Measurements from ENCODE around the gene SKP2.
"Not testable (repeated sequence)": the region's sequence is repeated elsewhere in the genome, so short reads cannot be mapped to it uniquely, and the experiment has no call there.

The SKP2 gene

GRCh38 chr5:36151434-36152323, at the start of gene SKP2, which contains the start of gene LMBRD2:
Gene SKP2, plus strand, starts transcription at chr5:36152111. Its CDS starts 152 bp downstream, at chr5:36152263.
Gene LMBRD2, minus strand, starts transcription at chr5:36151887. Its CDS starts 8,538 bp downstream, at chr5:36143349.
- Histone ChIP-seq H3K36me3 (peaks cover 32% of the 10 kb centered on the region), H3K4me3 (peak within 1 kb of the TSS; percentile 97), H3K9ac (peak within 1 kb of the TSS; percentile 87), H3K4me1 (peaks cover 52% of the 10 kb centered on the region), H4K20me1 (0 out of 2 replicates have a peak, but pooled peaks cover 5% of the 10 kb centered on the region), H3K27ac (peak within 1 kb of the TSS; percentile 81), H3K27me3 (no peaks in the 10 kb centered on the region), H3K9me3 (no peaks in the 10 kb centered on the region), H3K4me2 (peak within 1 kb of the TSS; percentile 95)
- no peak for TF ChIP-seq Cebpa-rat (IDR thresholded peaks at IDR 0.05)

GRCh38 chr5:36105819-36106218, 46.1 kb upstream of the SKP2 start:
- no peaks in the 10 kb centered on the region for H3K27me3 ChIP-seq
- no peak overlapping the region for H3K4me2 ChIP-seq
- no peak overlapping the region for H3K9ac ChIP-seq
- H3K27ac ChIP-seq = no peak overlapping the region
- H3K36me3 ChIP-seq = peaks cover 38% of the 10 kb centered on the region
- H3K4me1 ChIP-seq = no peaks in the 10 kb centered on the region
- no peak for TF ChIP-seq Cebpa-rat (IDR thresholded peaks at IDR 0.05)
- H4K20me1 ChIP-seq = no peaks in the 10 kb centered on the region
- no peak overlapping the region for H3K4me3 ChIP-seq
- H3K9me3 ChIP-seq = peaks cover 9% of the 10 kb centered on the region; the same call in 1 of the 2 replicates

- Histone ChIP-seq H3K27ac (no peak overlapping the region), H3K27me3 (no peaks in the 10 kb centered on the region), H3K4me1 (no peaks in the 10 kb centered on the region), H4K20me1 (no peaks in the 10 kb centered on the region), H3K36me3 (peaks cover 40% of the 10 kb centered on the region), H3K9me3 (peaks cover 9% of the 10 kb centered on the region; the same call in 1 of the 2 replicates), H3K4me3 (no peak overlapping the region), H3K4me2 (no peak overlapping the region), H3K9ac (no peak overlapping the region)
- no peak for TF ChIP-seq Cebpa-rat (IDR thresholded peaks at IDR 0.05)
Measured at GRCh38 chr5:36108758-36109460, 43.0 kb upstream of the SKP2 start.

GRCh38 chr5:36111238-36111637, 40.7 kb upstream of the SKP2 start:
- H3K27ac ChIP-seq = no peak overlapping the region
- peaks cover 9% of the 10 kb centered on the region; the same call in 1 of the 2 replicates for H3K9me3 ChIP-seq
- TF ChIP-seq Cebpa-rat (IDR thresholded peaks at IDR 0.05) = no peak
- H4K20me1 ChIP-seq = no peaks in the 10 kb centered on the region
- peaks cover 50% of the 10 kb centered on the region for H3K36me3 ChIP-seq
- no peak overlapping the region for H3K4me2 ChIP-seq
- H3K4me1 ChIP-seq = no peaks in the 10 kb centered on the region
- no peak overlapping the region for H3K4me3 ChIP-seq
- no peak overlapping the region for H3K9ac ChIP-seq
- no peaks in the 10 kb centered on the region for H3K27me3 ChIP-seq

GRCh38 chr5:36125868-36126267, 26.0 kb upstream of the SKP2 start:
- TF ChIP-seq Cebpa-rat (IDR thresholded peaks at IDR 0.05) = no peak
- Histone ChIP-seq H3K36me3 (peaks cover 33% of the 10 kb centered on the region), H3K4me3 (no peak overlapping the region), H3K27me3 (no peaks in the 10 kb centered on the region), H3K9ac (no peak overlapping the region), H4K20me1 (no peaks in the 10 kb centered on the region), H3K4me1 (no peaks in the 10 kb centered on the region), H3K27ac (no peak overlapping the region), H3K4me2 (no peak overlapping the region), H3K9me3 (peaks cover 25% of the 10 kb centered on the region)

GRCh38 chr5:36128795-36129194, 23.1 kb upstream of the SKP2 start:
- Histone ChIP-seq H3K4me3 (no peak overlapping the region), H3K9ac (no peak overlapping the region), H3K36me3 (peaks cover 28% of the 10 kb centered on the region), H3K27me3 (no peaks in the 10 kb centered on the region), H3K27ac (no peak overlapping the region), H3K4me2 (no peak overlapping the region), H4K20me1 (no peaks in the 10 kb centered on the region), H3K4me1 (no peaks in the 10 kb centered on the region), H3K9me3 (peaks cover 25% of the 10 kb centered on the region)
- TF ChIP-seq Cebpa-rat (IDR thresholded peaks at IDR 0.05) = no peak

- H3K9me3 ChIP-seq = peaks cover 25% of the 10 kb centered on the region
- not testable (repeated sequence) for H3K4me2 ChIP-seq, H4K20me1 ChIP-seq, H3K4me1 ChIP-seq, H3K27ac ChIP-seq, H3K9ac ChIP-seq, H3K4me3 ChIP-seq, H3K27me3 ChIP-seq
- peaks cover 32% of the 10 kb centered on the region for H3K36me3 ChIP-seq
Measured at GRCh38 chr5:36129666-36130065, 22.2 kb upstream of the SKP2 start.

- not testable (repeated sequence) for H3K27ac ChIP-seq, H3K4me2 ChIP-seq, H3K4me3 ChIP-seq, H3K9ac ChIP-seq, H4K20me1 ChIP-seq, H3K27me3 ChIP-seq, H3K4me1 ChIP-seq
- Histone ChIP-seq H3K9me3 (peaks cover 17% of the 10 kb centered on the region), H3K36me3 (peaks cover 30% of the 10 kb centered on the region)
Measured at GRCh38 chr5:36133009-36133408, 18.9 kb upstream of the SKP2 start.

GRCh38 chr5:36135988-36136387, 15.9 kb upstream of the SKP2 start:
- Histone ChIP-seq H3K36me3 (peaks cover 37% of the 10 kb centered on the region), H3K27ac (no peak overlapping the region), H3K4me2 (no peak overlapping the region), H3K9me3 (peaks cover 28% of the 10 kb centered on the region), H3K27me3 (no peaks in the 10 kb centered on the region), H4K20me1 (no peaks in the 10 kb centered on the region), H3K4me3 (no peak overlapping the region), H3K4me1 (no peaks in the 10 kb centered on the region), H3K9ac (no peak overlapping the region)
- TF ChIP-seq Cebpa-rat (IDR thresholded peaks at IDR 0.05) = no peak

- Histone ChIP-seq H3K4me1 (no peaks in the 10 kb centered on the region), H3K36me3 (peaks cover 39% of the 10 kb centered on the region), H3K4me2 (no peak overlapping the region), H3K9me3 (peaks cover 29% of the 10 kb centered on the region), H4K20me1 (no peaks in the 10 kb centered on the region), H3K27me3 (no peaks in the 10 kb centered on the region), H3K9ac (no peak overlapping the region), H3K27ac (no peak overlapping the region), H3K4me3 (no peak overlapping the region)
- TF ChIP-seq Cebpa-rat (IDR thresholded peaks at IDR 0.05) = no peak
Measured at GRCh38 chr5:36136581-36136980, 15.3 kb upstream of the SKP2 start.
